Left renal pelvis (tissue), 4 donors: ENCODE results near the gene FZR1. TPM values are rescaled to one million over a fixed set of nuclear protein-coding genes. Genes with fewer than 3 reads are reported as not detected.

ENCODE experiments used
- DNase-seq, 4 donors: peaks; one replicate each; pipeline ENCODE4 v3.0.0-alpha.2; 2013; ENCODE audit warnings: low read depth in 4 of 4, low spot score in 3 of 4
- polyA plus RNA-seq, 4 donors: library from polyadenylated mRNA; unstranded; fragments of 120-200 nt; gene quantifications; one replicate each; pipeline ENCODE4 v1.2.1, GENCODE V29; 2013; ENCODE audit not compliant: insufficient read length in 4 of 4

Gene FZR1
- polyA plus RNA-seq, 4 donors, result 43.2 to 59.0 (median 50.0) TPM

- DNase-seq, result no peak
Measured at GRCh38 chr19:3512562-3513228, 6.6 kb downstream of the FZR1 start.

DNA sequence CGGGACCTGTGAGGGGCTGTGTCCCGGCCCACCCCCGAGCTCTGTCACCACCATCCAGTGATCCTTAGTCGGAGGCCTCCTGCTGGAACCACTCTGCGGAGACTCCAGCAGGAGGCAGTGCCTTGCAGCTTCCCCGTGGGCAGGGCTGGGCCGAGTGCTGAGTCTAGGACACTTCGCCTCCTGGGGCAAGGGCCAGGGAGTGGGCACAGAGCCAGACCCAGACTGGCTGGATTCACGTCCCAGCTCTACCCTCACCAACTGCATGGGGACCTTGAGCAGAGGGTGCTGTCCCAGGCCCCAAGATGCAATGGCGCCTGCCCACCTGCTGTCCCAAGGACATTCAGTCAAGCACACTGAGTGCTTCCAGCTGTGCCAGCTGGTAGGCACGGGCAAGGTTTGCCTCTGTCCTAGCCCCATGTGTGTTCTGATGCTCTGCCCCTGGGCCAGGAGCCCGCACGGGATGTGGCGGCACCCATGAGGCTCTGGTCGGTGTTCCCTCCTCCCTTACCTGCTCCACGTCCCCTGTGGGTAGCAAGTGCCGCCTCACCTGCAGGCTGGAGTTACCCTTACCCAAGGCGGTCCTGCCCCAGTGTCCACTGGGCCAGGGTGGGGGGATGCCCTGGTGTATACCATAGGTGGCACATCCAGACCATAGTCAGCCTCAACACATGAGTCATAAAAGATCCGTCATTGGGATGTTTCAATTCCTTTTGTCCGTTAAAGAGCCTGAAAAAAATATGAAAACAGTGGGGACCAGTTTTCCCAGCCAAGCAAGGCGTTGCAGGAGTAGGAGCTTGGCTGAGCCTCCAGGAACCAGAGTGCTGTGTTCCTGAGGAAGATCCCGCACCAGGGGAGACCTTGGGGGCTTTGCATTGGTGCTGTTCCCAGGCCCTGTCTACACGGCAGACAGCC, 7.4 kb downstream of the FZR1 start:
- no peak for DNase-seq

DNA sequence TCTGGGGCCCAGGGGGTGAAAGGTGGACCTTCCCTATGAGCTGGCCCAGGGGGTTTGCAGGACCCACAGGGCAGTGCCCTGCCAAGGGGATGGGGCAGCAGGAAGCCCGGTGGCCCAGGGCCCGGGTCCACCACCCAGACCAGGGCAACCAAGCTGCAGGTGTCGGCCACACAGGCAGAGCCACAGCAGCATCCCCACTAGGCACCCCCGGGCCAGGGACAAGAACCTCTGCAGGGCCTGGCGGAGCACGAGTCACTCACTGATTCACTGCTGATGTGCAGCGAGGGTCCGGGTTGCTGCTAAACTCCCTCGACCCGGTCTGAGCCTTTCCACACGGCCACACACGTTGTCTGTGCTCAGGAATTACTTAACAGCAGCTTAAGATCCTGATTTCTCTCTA, 8.8 kb downstream of the FZR1 start:
- DNase-seq, result no peak

GRCh38 chr19:3515891-3516422, 9.8 kb downstream of the FZR1 start:
- DNase-seq, result no peak

DNA sequence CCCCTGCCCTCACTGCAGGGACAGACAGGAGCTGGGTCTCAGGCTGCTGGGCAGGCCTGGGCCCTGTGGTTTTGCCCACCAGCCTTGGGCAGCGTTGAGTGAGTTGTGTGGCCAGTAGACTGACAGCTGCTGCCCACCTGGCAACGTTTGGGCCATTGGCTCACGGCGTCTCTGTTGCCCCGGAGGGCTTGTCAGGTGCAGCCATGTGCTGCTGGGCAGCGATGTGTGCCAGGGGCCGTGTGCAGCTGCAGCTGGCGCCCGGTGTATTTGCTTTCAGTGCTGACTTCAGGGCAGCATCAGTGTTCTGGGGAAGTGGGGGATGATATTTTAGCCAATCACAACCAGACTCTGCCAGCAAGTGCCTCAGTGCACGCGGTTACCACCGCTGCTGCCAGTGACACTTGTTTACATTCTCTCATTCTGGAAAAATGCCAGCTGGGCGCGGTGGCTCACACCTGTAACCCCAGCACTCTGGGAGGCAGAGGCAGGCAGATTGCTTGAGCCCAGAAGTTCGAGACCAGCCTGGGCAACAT, 10.6 kb downstream of the FZR1 start:
- no peak for DNase-seq

- DNase-seq, result no peak
Measured at GRCh38 chr19:3517638-3518037, 11.5 kb downstream of the FZR1 start.

- no peak for DNase-seq
Measured at GRCh38 chr19:3518255-3518654, 12.1 kb downstream of the FZR1 start.

- DNase-seq, result no peak
Measured at GRCh38 chr19:3518659-3519058, 12.5 kb downstream of the FZR1 start.

DNA sequence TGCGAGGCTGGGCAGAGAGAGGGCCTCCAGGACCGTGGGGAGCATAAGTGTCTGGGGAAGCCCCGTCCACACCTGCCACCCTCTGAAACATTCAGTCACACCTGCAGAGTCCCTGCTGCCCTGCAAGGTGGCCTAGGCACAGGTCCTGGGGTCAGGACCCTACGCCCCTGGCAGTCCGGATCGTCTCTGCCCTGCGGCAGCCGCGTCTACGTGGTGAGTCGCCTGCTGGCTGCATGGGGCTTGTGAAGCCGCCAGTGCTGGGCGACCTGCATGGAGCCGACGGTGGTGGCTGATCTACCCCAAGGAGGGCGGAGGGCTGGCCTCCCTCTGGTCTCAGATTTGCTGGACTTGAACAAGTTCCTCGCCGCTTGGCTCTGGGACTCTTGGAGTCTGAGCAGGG, 13.0 kb downstream of the FZR1 start:
- DNase-seq, result no peak

GRCh38 chr19:3520166-3521103, 14.3 kb downstream of the FZR1 start:
- DNase-seq, result no peak

DNA sequence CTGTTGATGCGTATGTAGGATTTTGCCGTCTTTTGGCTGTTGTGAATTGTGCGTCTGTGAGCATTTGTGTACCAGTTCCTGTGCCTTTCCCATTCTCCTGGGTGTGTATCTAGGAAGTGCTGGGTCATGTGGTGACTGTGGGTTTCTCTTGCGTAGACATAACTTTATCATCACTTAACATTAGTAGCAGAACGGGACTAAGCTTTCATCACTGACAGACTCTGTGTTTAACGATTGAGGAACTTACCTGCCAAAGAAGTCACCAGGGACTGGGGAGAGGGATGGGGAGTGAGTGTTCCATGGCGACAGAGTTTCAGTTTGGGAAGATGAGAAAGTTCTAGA, 15.0 kb downstream of the FZR1 start:
- no peak for DNase-seq

DNA sequence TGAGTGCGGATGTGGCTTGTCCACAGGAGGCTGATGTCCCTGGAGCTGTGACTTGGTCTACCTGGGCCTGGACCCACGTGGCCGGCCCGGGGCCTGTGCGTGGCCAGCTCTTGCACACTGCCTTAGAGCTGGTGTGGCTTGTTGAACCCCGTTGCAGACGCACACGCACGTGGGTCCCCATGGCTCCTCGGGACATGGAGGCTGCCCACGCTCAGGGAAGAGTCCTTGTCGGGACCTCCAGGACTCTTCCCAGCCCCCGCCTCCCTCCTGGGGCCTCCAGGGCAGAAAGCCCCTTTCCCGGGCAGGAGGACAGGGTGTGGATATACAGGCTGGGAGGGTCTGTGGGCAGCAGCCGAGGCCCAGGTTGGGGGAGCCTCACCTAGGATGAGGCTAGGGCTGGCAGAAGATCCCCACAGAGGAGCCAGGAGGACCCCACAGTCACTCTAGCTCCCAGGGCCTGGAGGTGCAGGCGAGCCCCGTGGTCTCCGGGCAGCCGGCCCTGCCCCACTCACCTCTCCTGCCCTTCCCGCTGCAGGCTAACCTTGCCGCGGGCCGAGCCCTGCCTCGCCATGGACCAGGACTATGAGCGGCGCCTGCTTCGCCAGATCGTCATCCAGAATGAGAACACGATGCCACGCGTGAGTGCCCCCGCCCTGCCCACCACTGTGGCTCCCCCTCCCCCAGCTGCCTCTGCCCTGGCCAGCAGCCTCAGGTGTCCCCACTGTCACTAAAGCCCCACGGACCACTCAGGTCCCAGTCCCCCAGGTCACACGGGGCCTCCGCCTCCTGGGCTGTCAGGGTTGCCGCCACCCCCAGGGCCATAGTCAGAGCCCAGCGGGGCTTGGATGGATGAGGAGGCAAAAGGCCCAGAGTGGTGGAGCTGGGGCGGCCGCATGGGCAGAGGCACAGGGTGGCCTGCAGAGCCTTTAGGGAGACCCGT, 16.6 kb downstream of the FZR1 start:
- DNase-seq, result no peak

- no peak for DNase-seq
Measured at GRCh38 chr19:3523361-3524077, 17.4 kb downstream of the FZR1 start.

DNA sequence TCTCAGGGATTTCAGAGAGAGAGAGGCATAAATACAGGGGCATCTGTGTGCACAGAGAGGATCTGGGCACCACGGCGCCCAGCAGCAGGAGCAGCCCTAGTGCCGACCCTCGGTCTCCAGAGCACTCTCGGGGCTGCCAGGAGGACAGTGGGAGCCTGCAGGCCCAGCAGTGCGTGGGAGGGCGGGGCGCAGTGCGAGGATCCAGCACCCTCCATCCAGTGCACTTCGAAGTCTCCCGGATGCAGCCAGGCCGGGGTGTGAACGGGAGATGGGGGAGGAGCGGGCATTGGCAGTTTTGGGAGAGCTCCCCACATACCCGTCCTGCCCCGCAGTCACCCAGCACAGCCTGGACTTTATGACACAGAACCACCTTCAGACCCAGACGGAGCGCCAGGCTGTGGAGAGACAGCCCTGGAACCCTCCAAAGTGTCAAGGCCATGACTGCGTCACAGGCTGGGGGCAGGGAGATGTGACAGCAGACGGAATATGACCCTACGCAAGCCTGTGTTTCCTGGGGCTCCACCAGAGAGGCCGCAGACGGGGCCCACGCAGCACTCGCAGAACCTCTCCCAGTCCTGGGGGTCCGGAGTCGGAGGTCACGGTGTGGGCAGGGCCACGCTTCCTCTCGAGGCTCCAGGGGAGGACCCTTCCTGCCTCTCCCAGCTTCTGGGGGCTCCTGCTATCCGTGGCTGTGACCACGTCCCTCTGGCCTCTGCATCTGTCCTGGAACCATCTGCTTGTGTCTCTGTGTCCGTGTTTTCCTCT, 18.1 kb downstream of the FZR1 start:
- no peak for DNase-seq

GRCh38 chr19:3524904-3525451, 18.9 kb downstream of the FZR1 start:
- no peak for DNase-seq

DNA sequence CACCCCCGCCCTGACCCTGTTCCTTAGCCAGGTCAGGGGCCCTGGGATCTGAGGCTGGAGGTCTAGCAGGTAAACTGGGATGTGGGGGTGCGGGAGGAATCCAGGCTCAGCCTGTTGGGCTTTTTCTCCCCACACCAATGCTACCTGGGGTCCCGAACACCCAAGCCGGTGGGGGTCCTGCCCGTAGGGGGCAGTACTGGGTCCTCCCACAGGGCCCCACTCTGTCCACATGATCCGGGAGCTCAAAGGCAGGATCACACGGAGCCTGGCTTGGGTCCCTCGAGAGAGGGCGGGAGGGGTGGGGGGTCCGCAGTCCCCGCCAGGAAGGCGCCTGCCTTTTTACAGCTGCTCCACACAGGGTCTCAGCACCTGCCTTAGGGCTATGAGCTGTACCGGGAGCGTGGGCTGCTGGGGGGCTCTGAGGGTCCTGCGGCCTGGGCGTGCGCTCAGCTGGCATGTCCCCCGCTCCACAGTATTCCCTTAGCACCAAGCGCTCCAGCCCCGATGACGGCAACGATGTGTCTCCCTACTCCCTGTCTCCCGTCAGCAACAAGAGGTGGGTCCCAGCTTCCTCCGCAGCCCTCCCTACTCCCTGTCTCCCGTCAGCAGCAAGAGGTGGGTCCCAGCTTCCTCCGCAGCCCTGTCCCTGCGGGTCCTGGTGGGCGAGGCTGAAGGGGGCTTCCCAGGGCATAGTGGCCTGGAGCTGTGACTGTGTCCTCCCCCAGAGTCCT, 20.6 kb downstream of the FZR1 start:
- no peak for DNase-seq

DNA sequence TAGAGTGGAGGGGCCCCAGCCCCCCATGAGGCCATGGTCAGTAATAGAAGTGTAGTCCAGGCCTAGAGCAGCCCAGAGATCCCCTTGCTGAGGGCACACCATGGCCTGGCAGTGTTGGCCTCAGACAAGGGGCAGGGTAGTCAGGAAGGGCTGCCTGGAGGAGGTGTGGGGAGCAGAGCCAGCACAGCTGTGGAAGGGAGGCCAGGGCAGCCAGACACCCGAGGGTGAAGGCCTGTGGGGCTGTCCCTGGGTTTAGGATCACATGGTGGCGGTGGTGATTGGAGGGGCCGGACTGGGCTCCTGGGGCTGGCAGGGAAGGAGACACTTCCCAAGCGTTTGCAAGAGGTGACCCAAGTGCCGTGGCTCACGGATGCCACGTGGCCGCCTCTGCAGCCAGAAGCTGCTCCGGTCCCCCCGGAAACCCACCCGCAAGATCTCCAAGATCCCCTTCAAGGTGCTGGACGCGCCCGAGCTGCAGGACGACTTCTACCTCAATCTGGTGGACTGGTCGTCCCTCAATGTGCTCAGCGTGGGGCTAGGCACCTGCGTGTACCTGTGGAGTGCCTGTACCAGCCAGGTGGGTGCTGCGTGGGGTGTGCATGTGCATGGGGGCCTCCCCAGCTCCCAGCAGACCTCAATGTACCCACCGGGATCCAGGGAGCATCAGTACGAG, 21.3 kb downstream of the FZR1 start:
- DNase-seq, result no peak
